NCI-H1436 (cell line): ENCODE data around the gene TMEM245.

Experiments used
- DNase-seq: peaks from one replicate; lab custom pipeline; 2025; lab: John Stamatoyannopoulos, UW

Gene TMEM245

GRCh38 chr9:109100543-109101201 is 19.1 kb downstream of the TMEM245 start:
- no peak for DNase-seq

GRCh38 chr9:109098960-109099308 is 20.8 kb downstream of the TMEM245 start:
- no peak for DNase-seq

GRCh38 chr9:109098171-109098959 is 21.4 kb downstream of the TMEM245 start:
- no peak for DNase-seq

- no peak for DNase-seq
These were observed 22.6 kb downstream of the TMEM245 start for GRCh38 chr9:109097146-109097545.

GRCh38 chr9:109095321-109095720 is 24.4 kb downstream of the TMEM245 start:
- DNase-seq, result no peak

- DNase-seq, result no peak
These were observed 25.5 kb downstream of the TMEM245 start for GRCh38 chr9:109094268-109094667.

GRCh38 chr9:109092587-109092986 is 27.2 kb downstream of the TMEM245 start:
- no peak for DNase-seq

GRCh38 chr9:109092051-109092580 is 27.6 kb downstream of the TMEM245 start:
- DNase-seq, result no peak

GRCh38 chr9:109088221-109088620 is 31.5 kb downstream of the TMEM245 start:
- no peak for DNase-seq

GRCh38 chr9:109087795-109088194 is 32.0 kb downstream of the TMEM245 start:
- DNase-seq, result no peak

- no peak for DNase-seq
These were observed 33.5 kb downstream of the TMEM245 start for GRCh38 chr9:109086221-109086620.

- no peak for DNase-seq
These were observed 34.2 kb downstream of the TMEM245 start for GRCh38 chr9:109085510-109085909.

GRCh38 chr9:109083813-109084405 is 35.8 kb downstream of the TMEM245 start:
- DNase-seq, result no peak

GRCh38 chr9:109083141-109083540 is 36.6 kb downstream of the TMEM245 start:
- DNase-seq, result no peak

- DNase-seq, result no peak
These were observed 37.6 kb downstream of the TMEM245 start for GRCh38 chr9:109082091-109082620.

GRCh38 chr9:109074236-109074889 is 45.4 kb downstream of the TMEM245 start:
- DNase-seq, result no peak

- no peak for DNase-seq
These were observed 46.8 kb downstream of the TMEM245 start for GRCh38 chr9:109072821-109073435.

GRCh38 chr9:109072133-109072692 is 47.5 kb downstream of the TMEM245 start:
- no peak for DNase-seq

GRCh38 chr9:109068764-109069163 is 51.0 kb downstream of the TMEM245 start:
- DNase-seq, result no peak

- DNase-seq, result no peak
These were observed 54.6 kb downstream of the TMEM245 start for GRCh38 chr9:109064963-109065702.

- DNase-seq, result no peak
These were observed 56.0 kb downstream of the TMEM245 start for GRCh38 chr9:109063760-109064159.
